ENCODE data around the gene FGF13. TPM values are rescaled to one million over a fixed set of nuclear protein-coding genes. Genes with fewer than 3 reads are reported as not detected.

FGF13 gene
- total RNA-seq, 1 experiment from 2014 or later = not detected

- no peak overlapping the region for H3K4me2 ChIP-seq (ENCODE audit: low read depth, low read length, poor library complexity, severe bottlenecking)
- no peaks in the 10 kb centered on the region for H3K9me2 ChIP-seq (replicated peaks; ENCODE audit: insufficient read depth, low read length)
- no peaks in the 10 kb centered on the region for H3K79me2 ChIP-seq (ENCODE audit: low read length)
- no peak overlapping the region for H2AFZ ChIP-seq (ENCODE audit: low read length)
- no peaks in the 10 kb centered on the region; the same call in 1 of the 2 replicates for H3K9me3 ChIP-seq (ENCODE audit: low read length)
- no peaks in the 10 kb centered on the region for H3K36me3 ChIP-seq (ENCODE audit: insufficient read depth, low read length)
- no peaks in the 10 kb centered on the region for H3K4me1 ChIP-seq (ENCODE audit: low read length)
- no peak overlapping the region for H3K9ac ChIP-seq (ENCODE audit: low read length)
- no peaks in the 10 kb centered on the region for H4K20me1 ChIP-seq (ENCODE audit: insufficient read depth, low read depth, low read length)
- no peak for DNase-seq
- H3K27ac ChIP-seq (ENCODE audit: low read length) = no peak overlapping the region
- no peaks in the 10 kb centered on the region for H3K27me3 ChIP-seq (ENCODE audit: low read length)
- H3K4me3 ChIP-seq (ENCODE audit: low read length) = no peak overlapping the region
Measured at GRCh38 chrX:138723301-138723700, 11.8 kb upstream of the FGF13 start.

GRCh38 chrX:138719396-138719795 lies 7.9 kb upstream of the FGF13 start:
- Histone ChIP-seq H3K36me3 (ENCODE audit: insufficient read depth, low read length) (no peaks in the 10 kb centered on the region), H3K79me2 (ENCODE audit: low read length) (no peaks in the 10 kb centered on the region), H3K4me2 (ENCODE audit: low read depth, low read length, poor library complexity, severe bottlenecking) (no peak overlapping the region), H3K27ac (ENCODE audit: low read length) (no peak overlapping the region), H4K20me1 (ENCODE audit: insufficient read depth, low read depth, low read length) (no peaks in the 10 kb centered on the region), H3K9me2 (replicated peaks; ENCODE audit: insufficient read depth, low read length) (no peaks in the 10 kb centered on the region), H3K9ac (ENCODE audit: low read length) (no peak overlapping the region), H3K9me3 (ENCODE audit: low read length) (no peaks in the 10 kb centered on the region; the same call in 1 of the 2 replicates), H3K4me1 (ENCODE audit: low read length) (no peaks in the 10 kb centered on the region), H2AFZ (ENCODE audit: low read length) (no peak overlapping the region), H3K4me3 (ENCODE audit: low read length) (no peak overlapping the region), H3K27me3 (ENCODE audit: low read length) (no peaks in the 10 kb centered on the region)
- no peak for DNase-seq

GRCh38 chrX:138718941-138719340 lies 7.4 kb upstream of the FGF13 start:
- no peak overlapping the region for H3K4me2 ChIP-seq (ENCODE audit: low read depth, low read length, poor library complexity, severe bottlenecking)
- no peak overlapping the region for H3K4me3 ChIP-seq (ENCODE audit: low read length)
- no peak overlapping the region for H2AFZ ChIP-seq (ENCODE audit: low read length)
- DNase-seq = no peak
- no peaks in the 10 kb centered on the region for H3K4me1 ChIP-seq (ENCODE audit: low read length)
- H3K27me3 ChIP-seq (ENCODE audit: low read length) = no peaks in the 10 kb centered on the region
- no peak overlapping the region for H3K9ac ChIP-seq (ENCODE audit: low read length)
- no peaks in the 10 kb centered on the region for H3K9me2 ChIP-seq (replicated peaks; ENCODE audit: insufficient read depth, low read length)
- no peaks in the 10 kb centered on the region; the same call in 1 of the 2 replicates for H3K9me3 ChIP-seq (ENCODE audit: low read length)
- no peaks in the 10 kb centered on the region for H3K79me2 ChIP-seq (ENCODE audit: low read length)
- H3K36me3 ChIP-seq (ENCODE audit: insufficient read depth, low read length) = no peaks in the 10 kb centered on the region
- no peak overlapping the region for H3K27ac ChIP-seq (ENCODE audit: low read length)
- H4K20me1 ChIP-seq (ENCODE audit: insufficient read depth, low read depth, low read length) = no peaks in the 10 kb centered on the region

GRCh38 chrX:138710866-138711341 lies 613 bp downstream of the FGF13 start:
- Histone ChIP-seq H4K20me1 (ENCODE audit: insufficient read depth, low read depth, low read length) (no peaks in the 10 kb centered on the region), H3K4me2 (ENCODE audit: low read depth, low read length, poor library complexity, severe bottlenecking) (no peak overlapping the region), H3K9me3 (ENCODE audit: low read length) (no peaks in the 10 kb centered on the region), H2AFZ (ENCODE audit: low read length) (no peak overlapping the region), H3K4me3 (ENCODE audit: low read length) (no peak overlapping the region), H3K27ac (ENCODE audit: low read length) (no peak overlapping the region), H3K27me3 (ENCODE audit: low read length) (no peaks in the 10 kb centered on the region), H3K36me3 (ENCODE audit: insufficient read depth, low read length) (no peaks in the 10 kb centered on the region), H3K4me1 (ENCODE audit: low read length) (no peaks in the 10 kb centered on the region), H3K9me2 (replicated peaks; ENCODE audit: insufficient read depth, low read length) (no peaks in the 10 kb centered on the region), H3K79me2 (ENCODE audit: low read length) (no peaks in the 10 kb centered on the region), H3K9ac (ENCODE audit: low read length) (no peak overlapping the region)
- no peak for DNase-seq

- H3K27ac ChIP-seq (ENCODE audit: low read length) = no peak overlapping the region
- no peak for DNase-seq
- no peaks in the 10 kb centered on the region for H4K20me1 ChIP-seq (ENCODE audit: insufficient read depth, low read depth, low read length)
- no peak overlapping the region for H2AFZ ChIP-seq (ENCODE audit: low read length)
- H3K9ac ChIP-seq (ENCODE audit: low read length) = no peak overlapping the region
- H3K9me3 ChIP-seq (ENCODE audit: low read length) = no peaks in the 10 kb centered on the region
- H3K4me3 ChIP-seq (ENCODE audit: low read length) = no peak overlapping the region
- no peak overlapping the region for H3K4me2 ChIP-seq (ENCODE audit: low read depth, low read length, poor library complexity, severe bottlenecking)
- H3K9me2 ChIP-seq (replicated peaks; ENCODE audit: insufficient read depth, low read length) = no peaks in the 10 kb centered on the region
- H3K36me3 ChIP-seq (ENCODE audit: insufficient read depth, low read length) = no peaks in the 10 kb centered on the region
- H3K27me3 ChIP-seq (ENCODE audit: low read length) = no peaks in the 10 kb centered on the region
- H3K4me1 ChIP-seq (ENCODE audit: low read length) = no peaks in the 10 kb centered on the region
- no peaks in the 10 kb centered on the region for H3K79me2 ChIP-seq (ENCODE audit: low read length)
Measured at GRCh38 chrX:138709886-138710791, 1.4 kb downstream of the FGF13 start.

GRCh38 chrX:138708268-138708667 lies 3.2 kb downstream of the FGF13 start:
- H3K27me3 ChIP-seq (ENCODE audit: low read length) = no peaks in the 10 kb centered on the region
- no peak overlapping the region for H3K4me3 ChIP-seq (ENCODE audit: low read length)
- H3K9ac ChIP-seq (ENCODE audit: low read length) = no peak overlapping the region
- H3K36me3 ChIP-seq (ENCODE audit: insufficient read depth, low read length) = no peaks in the 10 kb centered on the region
- no peaks in the 10 kb centered on the region for H3K4me1 ChIP-seq (ENCODE audit: low read length)
- no peak for DNase-seq
- no peak overlapping the region for H3K27ac ChIP-seq (ENCODE audit: low read length)
- no peaks in the 10 kb centered on the region for H3K79me2 ChIP-seq (ENCODE audit: low read length)
- no peak overlapping the region for H3K4me2 ChIP-seq (ENCODE audit: low read depth, low read length, poor library complexity, severe bottlenecking)
- no peaks in the 10 kb centered on the region for H3K9me2 ChIP-seq (replicated peaks; ENCODE audit: insufficient read depth, low read length)
- H2AFZ ChIP-seq (ENCODE audit: low read length) = no peak overlapping the region
- H4K20me1 ChIP-seq (ENCODE audit: insufficient read depth, low read depth, low read length) = no peaks in the 10 kb centered on the region
- H3K9me3 ChIP-seq (ENCODE audit: low read length) = no peaks in the 10 kb centered on the region; the same call in 1 of the 2 replicates

- no peaks in the 10 kb centered on the region; the same call in 1 of the 2 replicates for H3K9me3 ChIP-seq (ENCODE audit: low read length)
- H2AFZ ChIP-seq (ENCODE audit: low read length) = no peak overlapping the region
- no peak overlapping the region for H3K4me2 ChIP-seq (ENCODE audit: low read depth, low read length, poor library complexity, severe bottlenecking)
- no peaks in the 10 kb centered on the region for H3K79me2 ChIP-seq (ENCODE audit: low read length)
- no peak overlapping the region for H3K27ac ChIP-seq (ENCODE audit: low read length)
- H3K9ac ChIP-seq (ENCODE audit: low read length) = no peak overlapping the region
- H3K27me3 ChIP-seq (ENCODE audit: low read length) = no peaks in the 10 kb centered on the region
- no peak overlapping the region for H3K4me3 ChIP-seq (ENCODE audit: low read length)
- no peaks in the 10 kb centered on the region for H3K4me1 ChIP-seq (ENCODE audit: low read length)
- no peaks in the 10 kb centered on the region for H3K9me2 ChIP-seq (replicated peaks; ENCODE audit: insufficient read depth, low read length)
- no peaks in the 10 kb centered on the region for H3K36me3 ChIP-seq (ENCODE audit: insufficient read depth, low read length)
- DNase-seq = no peak
- no peaks in the 10 kb centered on the region for H4K20me1 ChIP-seq (ENCODE audit: insufficient read depth, low read depth, low read length)
Measured at GRCh38 chrX:138704596-138704995, 6.9 kb downstream of the FGF13 start.

GRCh38 chrX:138704101-138704500 lies 7.4 kb downstream of the FGF13 start:
- Histone ChIP-seq H3K36me3 (ENCODE audit: insufficient read depth, low read length) (no peaks in the 10 kb centered on the region), H3K79me2 (ENCODE audit: low read length) (no peaks in the 10 kb centered on the region), H3K27me3 (ENCODE audit: low read length) (no peaks in the 10 kb centered on the region), H3K27ac (ENCODE audit: low read length) (no peak overlapping the region), H3K4me2 (ENCODE audit: low read depth, low read length, poor library complexity, severe bottlenecking) (no peak overlapping the region), H3K9me2 (replicated peaks; ENCODE audit: insufficient read depth, low read length) (no peaks in the 10 kb centered on the region), H2AFZ (ENCODE audit: low read length) (no peak overlapping the region), H4K20me1 (ENCODE audit: insufficient read depth, low read depth, low read length) (no peaks in the 10 kb centered on the region), H3K9me3 (ENCODE audit: low read length) (no peaks in the 10 kb centered on the region; the same call in 1 of the 2 replicates), H3K9ac (ENCODE audit: low read length) (no peak overlapping the region), H3K4me1 (ENCODE audit: low read length) (no peaks in the 10 kb centered on the region), H3K4me3 (ENCODE audit: low read length) (no peak overlapping the region)
- DNase-seq = no peak

Data from Karpas-422 (cell line).